Adrenal gland (tissue), 12 donors: ENCODE measurements around the gene MBIP. TPM values are rescaled to one million over a fixed set of nuclear protein-coding genes. Genes with fewer than 3 reads are reported as not detected.

Source experiments
- DNase-seq, 7 donors: peaks; one replicate each; pipeline ENCODE4 v3.0.0-alpha.2; 2019 to 2020
- H3K27ac ChIP-seq, 5 donors: fragments of 200-600 bp; sonication (generic) in 4 of 5; 1 replicate in 3 of 5; 2 replicates in 2 of 5; pipeline versions ENCODE4 v1.5.1 to v1.8.0; 2016 to 2020; ENCODE audit warnings: mild to moderate bottlenecking in 1 of 5
- H3K27me3 ChIP-seq: fragments of 200-600 bp; 2 replicates; pipeline ENCODE4 v1.8.0; 2021
- H3K36me3 ChIP-seq, 2 donors: fragments of 200-600 bp; replicated peaks in 1 of 2; 1 replicate in 1 of 2; 2 replicates in 1 of 2; pipeline versions ENCODE4 v1.5.1 to v1.8.0; 2018 to 2022
- H3K4me1 ChIP-seq, 2 donors: fragments of 200-600 bp; replicated peaks in 1 of 2; 1 replicate in 1 of 2; 2 replicates in 1 of 2; pipeline versions ENCODE4 v1.5.1 to v1.8.0; 2018 to 2021
- H3K4me3 ChIP-seq, 4 donors: fragments of 200-600 bp; sonication (generic) in 3 of 4; one replicate each; pipeline ENCODE4 v1.5.1; 2016 to 2018
- H3K9me3 ChIP-seq, 3 donors: fragments of 200-600 bp; sonication (generic) in 1 of 3; replicated peaks in 1 of 3; 1 replicate in 2 of 3; 2 replicates in 1 of 3; pipeline versions ENCODE4 v1.5.1 to v1.8.0; 2016 to 2021
- CTCF ChIP-seq, 6 experiments: fragments of 450-650 bp in 4 of 6; fragments of 200-600 bp in 2 of 6; sonication (generic) in 1 of 6; IDR thresholded peaks; 1 replicate in 5 of 6; 2 replicates in 1 of 6; pipeline versions ENCODE4 v1.5.1 to v1.8.0; 2016 to 2021; ENCODE audit warnings: antibody characterized with exemption in 6 of 6, mild to moderate bottlenecking in 2 of 6, moderate library complexity in 1 of 6
- POLR2A ChIP-seq, 2 donors: fragments of 450-650 bp; IDR thresholded peaks; one replicate each; pipeline ENCODE4 v1.6.1; 2017; ENCODE audit warnings: antibody characterized with exemption in 2 of 2, mild to moderate bottlenecking in 2 of 2, moderate library complexity in 1 of 2
- WGBS, 4 donors: extraction: QIAGEN DNeasy Blood & Tissue Kit in 2 of 4; methylation state at CpG; one replicate each; pipeline versions ENCODE4 v1.1.5 to v1.1.7; 2013 to 2017; 5-methylcytosine and 5-hydroxymethylcytosine counted together
- intact Hi-C, 2 donors: fragments of 100-400 bp; cut with DNase I; formaldehyde crosslinking; loops; one replicate each; pipeline versions ENCODE4 v1.14.1 to v1.15.0; 2022 to 2023
- polyA plus RNA-seq, 3 donors: library from polyadenylated mRNA; stranded (reverse); fragments of 200-250 nt in 2 of 3; fragments of 350-450 nt in 1 of 3; fragmentation: Illumina TruSeq in 1 of 3; extraction: RNeasy Lipid Tissue Mini Kit (QIAGEN cat#74804) in 1 of 3; gene quantifications; one replicate each; pipeline ENCODE4 v1.2.3, GENCODE V29; 2013 to 2014
- total RNA-seq, 9 donors: library from RNA; depleted of rRNA in 4 of 9; stranded (reverse); fragments of >200 nt in 4 of 9; fragments of 120-200 nt in 1 of 9; fragmentation: NEBNext Ultra II Directional in 1 of 9; extraction: Animal tissue kit (Norgen Biotek cat#: 25700) in 1 of 9; gene quantifications; one replicate each; pipeline versions ENCODE4 v1.1.0 to v1.2.4, GENCODE V29; 2013 to 2023
- donor health status: healthy with polysubstance abuse.
- donor health status: Bipolar disorder and iron deficiency.
- donor health status: DM: yes; HTN: yes; CAD: no.
- donor health status: DM: no; HTN: no; CAD: no.
- donor health status: DM: no; HTN: no; CAD: no.
- donor health status: DM: yes; HTN: yes; CAD: no.

The MBIP gene
- total and polyA plus RNA-seq, 12 donors, result 10.5 to 68.3 (median 23.5) TPM

GRCh38 chr14:36294543-36294942, 25.9 kb downstream of the MBIP start:
- WGBS, 4 donors, result 94 to 99% (median 96%) methylated on average over 4 of the region's 4 CpGs
- H3K36me3 ChIP-seq, result peaks cover 0 to 29% of the 10 kb centered on the region in 2 donors
- intact Hi-C loops, result no loop called here

GRCh38 chr14:36293824-36294223, 26.6 kb downstream of the MBIP start:
- DNase-seq, result no peak
- TF ChIP-seq CTCF (IDR thresholded peaks at IDR 0.05), result no peak
- TF ChIP-seq POLR2A (IDR thresholded peaks at IDR 0.05), result no peak
- Histone ChIP-seq H3K27ac (no peak overlapping the region), H3K36me3 (peaks cover 0 to 22% of the 10 kb centered on the region in 2 donors), H3K4me3 (no peak overlapping the region), H3K27me3 (no peaks in the 10 kb centered on the region), H3K4me1 (no peaks in the 10 kb centered on the region), H3K9me3 (no peaks in the 10 kb centered on the region)
- WGBS, 4 donors, result 0% methylated on average over 1 of the region's 1 CpG
- intact Hi-C loops, result no loop called here

More at GRCh38 chr14:36294543-36294942, 25.9 kb downstream of the MBIP start:
- no peaks in the 10 kb centered on the region for H3K9me3 ChIP-seq
- H3K4me3 ChIP-seq, result no peak overlapping the region
- H3K27ac ChIP-seq, result no peak overlapping the region
- no peaks in the 10 kb centered on the region for H3K4me1 ChIP-seq
- TF ChIP-seq POLR2A (IDR thresholded peaks at IDR 0.05) (no peak), CTCF (IDR thresholded peaks at IDR 0.05) (no peak)
- DNase-seq, result no peak
- no peaks in the 10 kb centered on the region for H3K27me3 ChIP-seq

GRCh38 chr14:36289954-36290353, 30.5 kb downstream of the MBIP start:
- DNase-seq, result no peak
- Histone ChIP-seq H3K27me3 (no peaks in the 10 kb centered on the region), H3K4me1 (no peaks in the 10 kb centered on the region), H3K27ac (no peak overlapping the region), H3K4me3 (no peak overlapping the region), H3K9me3 (no peaks in the 10 kb centered on the region), H3K36me3 (no peaks in the 10 kb centered on the region)
- WGBS, 4 donors, result 95 to 100% (median 96%) methylated on average over 1 of the region's 1 CpG
- intact Hi-C loops, result no loop called here
- no peak for TF ChIP-seq CTCF (IDR thresholded peaks at IDR 0.05)
- TF ChIP-seq POLR2A (IDR thresholded peaks at IDR 0.05), result no peak

GRCh38 chr14:36288496-36288895, 31.9 kb downstream of the MBIP start:
- H3K4me3 ChIP-seq, result no peak overlapping the region
- no peaks in the 10 kb centered on the region for H3K9me3 ChIP-seq
- no peak for DNase-seq
- no peak overlapping the region for H3K27ac ChIP-seq
- TF ChIP-seq POLR2A (IDR thresholded peaks at IDR 0.05) (no peak), CTCF (IDR thresholded peaks at IDR 0.05) (no peak)
- 44 to 76% (median 47%) methylated on average over 2 to 3 of the region's 3 CpGs for WGBS, 4 donors
- intact Hi-C loops, result no loop called here
- H3K4me1 ChIP-seq, result no peaks in the 10 kb centered on the region
- no peaks in the 10 kb centered on the region for H3K36me3 ChIP-seq
- no peaks in the 10 kb centered on the region for H3K27me3 ChIP-seq
